GM10266 (cell line): ENCODE measurements around the gene TBCEL.

ENCODE experiments used
- DNase-seq: peaks from one replicate; pipeline ENCODE4 v3.0.0; 2012; ENCODE audit errors: extremely low spot score
- TF ChIP-seq, protein P1 (sequence below): IDR thresholded peaks from 2 replicates; pipeline ENCODE4 v1.5.1; 2012; ENCODE audit warnings: mild to moderate bottlenecking, low read depth; ENCODE audit not compliant: control insufficient read depth, insufficient read depth; ENCODE audit errors: missing control alignments

The TBCEL gene

DNA sequence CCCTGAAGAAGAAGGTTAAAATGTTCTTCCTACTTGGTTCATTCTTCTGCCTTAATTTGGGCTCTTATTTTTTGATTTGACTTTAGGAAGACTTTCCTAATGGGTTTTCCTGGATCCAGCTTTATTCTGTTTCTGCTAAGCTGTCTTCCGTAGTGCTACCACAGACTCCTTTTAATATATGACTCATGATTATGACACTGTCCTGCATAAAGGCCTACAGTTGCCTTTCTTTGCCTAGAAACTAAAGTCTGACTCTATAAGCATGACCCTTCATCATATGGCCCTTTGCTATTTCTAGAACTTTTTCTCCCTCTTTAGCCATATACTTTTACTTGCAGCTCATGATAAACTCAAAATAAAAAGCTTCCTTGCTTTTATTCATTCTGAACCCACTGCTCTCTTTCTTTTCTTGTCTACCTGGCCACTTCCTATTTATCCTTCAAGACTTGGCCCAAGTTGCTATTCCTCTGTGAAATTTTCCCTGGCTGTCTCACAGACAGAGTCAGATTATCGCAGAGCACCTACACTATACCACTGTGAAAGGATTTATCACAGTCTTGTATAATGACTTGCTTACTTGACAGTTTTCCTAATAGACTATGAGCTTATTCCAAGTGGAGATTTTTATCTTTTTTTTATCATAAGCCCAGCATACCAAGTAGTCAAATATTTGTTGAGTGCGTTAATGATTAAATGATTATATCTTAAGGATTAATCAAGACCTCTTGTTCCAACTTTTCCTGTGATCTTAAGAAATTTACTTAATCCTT lies 24.7 kb downstream of the TBCEL start:
- no peak for DNase-seq

GRCh38 chr11:121053244-121053643 lies 29.3 kb downstream of the TBCEL start:
- DNase-seq, result no peak
- TF ChIP-seq, protein P1, sequence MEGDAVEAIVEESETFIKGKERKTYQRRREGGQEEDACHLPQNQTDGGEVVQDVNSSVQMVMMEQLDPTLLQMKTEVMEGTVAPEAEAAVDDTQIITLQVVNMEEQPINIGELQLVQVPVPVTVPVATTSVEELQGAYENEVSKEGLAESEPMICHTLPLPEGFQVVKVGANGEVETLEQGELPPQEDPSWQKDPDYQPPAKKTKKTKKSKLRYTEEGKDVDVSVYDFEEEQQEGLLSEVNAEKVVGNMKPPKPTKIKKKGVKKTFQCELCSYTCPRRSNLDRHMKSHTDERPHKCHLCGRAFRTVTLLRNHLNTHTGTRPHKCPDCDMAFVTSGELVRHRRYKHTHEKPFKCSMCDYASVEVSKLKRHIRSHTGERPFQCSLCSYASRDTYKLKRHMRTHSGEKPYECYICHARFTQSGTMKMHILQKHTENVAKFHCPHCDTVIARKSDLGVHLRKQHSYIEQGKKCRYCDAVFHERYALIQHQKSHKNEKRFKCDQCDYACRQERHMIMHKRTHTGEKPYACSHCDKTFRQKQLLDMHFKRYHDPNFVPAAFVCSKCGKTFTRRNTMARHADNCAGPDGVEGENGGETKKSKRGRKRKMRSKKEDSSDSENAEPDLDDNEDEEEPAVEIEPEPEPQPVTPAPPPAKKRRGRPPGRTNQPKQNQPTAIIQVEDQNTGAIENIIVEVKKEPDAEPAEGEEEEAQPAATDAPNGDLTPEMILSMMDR, result no peak

More for the DNA sequence above, 24.7 kb downstream of the TBCEL start:
- TF ChIP-seq, protein P1, result no peak

DNA sequence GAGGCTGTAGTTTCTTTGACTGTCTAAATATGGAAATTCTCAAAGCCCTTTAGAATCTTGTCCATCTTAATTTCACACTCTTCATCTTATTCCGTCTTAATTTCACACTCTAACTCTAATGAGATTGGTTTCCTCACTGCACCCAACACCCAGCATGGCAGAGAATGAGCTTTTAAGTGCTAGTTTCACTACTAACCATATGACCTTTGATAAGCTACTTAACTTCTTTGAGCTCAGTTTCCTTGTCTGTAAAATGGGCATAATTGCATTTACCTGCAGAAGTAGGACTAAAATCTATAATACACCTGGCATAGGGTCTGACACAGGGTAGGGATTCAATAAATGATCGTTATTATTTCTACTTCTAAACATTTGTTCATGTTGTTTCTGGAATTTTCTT lies 30.4 kb downstream of the TBCEL start:
- TF ChIP-seq, protein P1, result no peak

GRCh38 chr11:121055076-121055475 lies 31.2 kb downstream of the TBCEL start:
- TF ChIP-seq, protein P1, result no peak
- DNase-seq, result no peak

More for the DNA sequence above, 30.4 kb downstream of the TBCEL start:
- DNase-seq, result no peak

DNA sequence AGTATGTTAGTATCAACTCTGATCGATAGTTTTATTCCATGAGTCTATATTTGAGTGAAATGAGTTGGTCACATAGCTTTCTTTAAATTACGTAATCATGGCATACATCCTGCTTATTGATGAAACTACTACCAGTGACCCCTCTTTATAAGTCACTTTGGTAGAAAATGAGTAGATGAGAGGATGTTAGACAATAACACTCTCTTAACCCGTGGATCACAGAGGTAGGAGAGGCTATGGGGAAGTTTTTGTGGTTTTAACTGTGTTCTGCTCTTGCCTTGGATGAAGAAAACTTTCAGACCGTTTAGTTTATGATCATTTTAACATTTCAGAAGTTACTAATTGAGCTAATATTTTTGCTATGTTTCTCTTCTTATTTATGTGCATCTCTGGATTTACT lies 34.0 kb downstream of the TBCEL start:
- DNase-seq, result no peak
- TF ChIP-seq, protein P1, result no peak

- TF ChIP-seq, protein P1, result no peak
- no peak for DNase-seq
Observed at GRCh38 chr11:121058941-121059340, 35.0 kb downstream of the TBCEL start.

- peak; percentile 44 for DNase-seq
- TF ChIP-seq, protein P1, result no peak
Observed at GRCh38 chr11:121059605-121060004, 35.7 kb downstream of the TBCEL start.
